ENCODE results near the gene MLLT10.

Gene MLLT10

GRCh38 chr10:21533467-21534279, at the start of gene MLLT10:
Gene MLLT10, plus strand, starts transcription at chr10:21534232. Its CDS starts 413 bp downstream, at chr10:21534645.
- Histone ChIP-seq H3K4me3 (ENCODE audit: low read length) (peak within 1 kb of the TSS; percentile 90; the same call in 1 of the 2 replicates), H3K9me3 (ENCODE audit: control insufficient read depth, insufficient read depth, low read length) (no peaks in the 10 kb centered on the region), H3K4me1 (ENCODE audit: control insufficient read depth, insufficient read depth, low read length) (0 out of 2 replicates have a peak, but pooled peaks cover 2% of the 10 kb centered on the region), H3K36me3 (ENCODE audit: control insufficient read depth, insufficient read depth, low read length) (no peaks in the 10 kb centered on the region), H3K27ac (ENCODE audit: low read length) (peak within 1 kb of the TSS; percentile 41), H3K27me3 (ENCODE audit: control insufficient read depth, insufficient read depth, low read length) (no peaks in the 10 kb centered on the region)
- WGBS (ENCODE audit: insufficient coverage, insufficient read length), result no CpG with 5 or more reads among the region's 74 CpGs
- DNase-seq (ENCODE audit: low read depth, low spot score), result peak; percentile 93

- Histone ChIP-seq H3K9me3 (ENCODE audit: control insufficient read depth, insufficient read depth, low read length) (no peaks in the 10 kb centered on the region), H3K36me3 (ENCODE audit: control insufficient read depth, insufficient read depth, low read length) (no peaks in the 10 kb centered on the region), H3K27ac (ENCODE audit: low read length) (no peak overlapping the region), H3K4me1 (ENCODE audit: control insufficient read depth, insufficient read depth, low read length) (no peaks in the 10 kb centered on the region), H3K4me3 (ENCODE audit: low read length) (no peak overlapping the region), H3K27me3 (ENCODE audit: control insufficient read depth, insufficient read depth, low read length) (no peaks in the 10 kb centered on the region)
- WGBS (ENCODE audit: insufficient coverage, insufficient read length), result no CpG with 5 or more reads among the region's 10 CpGs
- DNase-seq (ENCODE audit: low read depth, low spot score), result no peak
These were observed 46.4 kb upstream of the MLLT10 start for GRCh38 chr10:21487416-21488180.

- no peaks in the 10 kb centered on the region for H3K27me3 ChIP-seq (ENCODE audit: control insufficient read depth, insufficient read depth, low read length)
- WGBS (ENCODE audit: insufficient coverage, insufficient read length), result 100% methylated on average over 2 of the region's 6 CpGs
- DNase-seq (ENCODE audit: low read depth, low spot score), result no peak
- no peak overlapping the region for H3K4me3 ChIP-seq (ENCODE audit: low read length)
- H3K4me1 ChIP-seq (ENCODE audit: control insufficient read depth, insufficient read depth, low read length), result no peaks in the 10 kb centered on the region
- no peak overlapping the region for H3K27ac ChIP-seq (ENCODE audit: low read length)
- H3K36me3 ChIP-seq (ENCODE audit: control insufficient read depth, insufficient read depth, low read length), result no peaks in the 10 kb centered on the region
- no peaks in the 10 kb centered on the region for H3K9me3 ChIP-seq (ENCODE audit: control insufficient read depth, insufficient read depth, low read length)
These were observed 45.6 kb upstream of the MLLT10 start for GRCh38 chr10:21488246-21488956.

GRCh38 chr10:21488957-21489446, 45.0 kb upstream of the MLLT10 start:
- Histone ChIP-seq H3K27ac (ENCODE audit: low read length) (no peak overlapping the region), H3K27me3 (ENCODE audit: control insufficient read depth, insufficient read depth, low read length) (no peaks in the 10 kb centered on the region), H3K4me1 (ENCODE audit: control insufficient read depth, insufficient read depth, low read length) (no peaks in the 10 kb centered on the region), H3K36me3 (ENCODE audit: control insufficient read depth, insufficient read depth, low read length) (no peaks in the 10 kb centered on the region), H3K4me3 (ENCODE audit: low read length) (no peak overlapping the region), H3K9me3 (ENCODE audit: control insufficient read depth, insufficient read depth, low read length) (no peaks in the 10 kb centered on the region)
- WGBS (ENCODE audit: insufficient coverage, insufficient read length), result no CpG with 5 or more reads among the region's 5 CpGs
- no peak for DNase-seq (ENCODE audit: low read depth, low spot score)

- DNase-seq (ENCODE audit: low read depth, low spot score), result no peak
- no peak overlapping the region for H3K4me3 ChIP-seq (ENCODE audit: low read length)
- H3K27me3 ChIP-seq (ENCODE audit: control insufficient read depth, insufficient read depth, low read length), result no peaks in the 10 kb centered on the region
- no peaks in the 10 kb centered on the region for H3K9me3 ChIP-seq (ENCODE audit: control insufficient read depth, insufficient read depth, low read length)
- no CpG with 5 or more reads among the region's 4 CpGs for WGBS (ENCODE audit: insufficient coverage, insufficient read length)
- H3K4me1 ChIP-seq (ENCODE audit: control insufficient read depth, insufficient read depth, low read length), result 0 out of 2 replicates have a peak, but pooled peaks cover 2% of the 10 kb centered on the region
- H3K27ac ChIP-seq (ENCODE audit: low read length), result no peak overlapping the region
- H3K36me3 ChIP-seq (ENCODE audit: control insufficient read depth, insufficient read depth, low read length), result no peaks in the 10 kb centered on the region
These were observed 43.9 kb upstream of the MLLT10 start for GRCh38 chr10:21490028-21490710.

GRCh38 chr10:21490711-21491105, 43.3 kb upstream of the MLLT10 start:
- no peaks in the 10 kb centered on the region for H3K9me3 ChIP-seq (ENCODE audit: control insufficient read depth, insufficient read depth, low read length)
- 0 out of 2 replicates have a peak, but pooled peaks cover 2% of the 10 kb centered on the region for H3K4me1 ChIP-seq (ENCODE audit: control insufficient read depth, insufficient read depth, low read length)
- H3K36me3 ChIP-seq (ENCODE audit: control insufficient read depth, insufficient read depth, low read length), result no peaks in the 10 kb centered on the region
- no CpG with 5 or more reads among the region's 2 CpGs for WGBS (ENCODE audit: insufficient coverage, insufficient read length)
- no peaks in the 10 kb centered on the region for H3K27me3 ChIP-seq (ENCODE audit: control insufficient read depth, insufficient read depth, low read length)
- H3K27ac ChIP-seq (ENCODE audit: low read length), result no peak overlapping the region
- H3K4me3 ChIP-seq (ENCODE audit: low read length), result no peak overlapping the region
- no peak for DNase-seq (ENCODE audit: low read depth, low spot score)

GRCh38 chr10:21492421-21492820, 41.6 kb upstream of the MLLT10 start:
- H3K4me3 ChIP-seq (ENCODE audit: low read length), result no peak overlapping the region
- no CpG with 5 or more reads among the region's 3 CpGs for WGBS (ENCODE audit: insufficient coverage, insufficient read length)

GRCh38 chr10:21493784-21494183, 40.2 kb upstream of the MLLT10 start:
- Histone ChIP-seq H3K9me3 (ENCODE audit: control insufficient read depth, insufficient read depth, low read length) (no peaks in the 10 kb centered on the region), H3K36me3 (ENCODE audit: control insufficient read depth, insufficient read depth, low read length) (no peaks in the 10 kb centered on the region), H3K27me3 (ENCODE audit: control insufficient read depth, insufficient read depth, low read length) (no peaks in the 10 kb centered on the region), H3K27ac (ENCODE audit: low read length) (no peak overlapping the region), H3K4me1 (ENCODE audit: control insufficient read depth, insufficient read depth, low read length) (0 out of 2 replicates have a peak, but pooled peaks cover 2% of the 10 kb centered on the region), H3K4me3 (ENCODE audit: low read length) (no peak overlapping the region; the same call in 1 of the 2 replicates)
- no peak for DNase-seq (ENCODE audit: low read depth, low spot score)
- no CpG with 5 or more reads among the region's 9 CpGs for WGBS (ENCODE audit: insufficient coverage, insufficient read length)

More at GRCh38 chr10:21492421-21492820, 41.6 kb upstream of the MLLT10 start:
- DNase-seq (ENCODE audit: low read depth, low spot score), result no peak
- Histone ChIP-seq H3K27me3 (ENCODE audit: control insufficient read depth, insufficient read depth, low read length) (no peaks in the 10 kb centered on the region), H3K27ac (ENCODE audit: low read length) (no peak overlapping the region), H3K9me3 (ENCODE audit: control insufficient read depth, insufficient read depth, low read length) (no peaks in the 10 kb centered on the region), H3K4me1 (ENCODE audit: control insufficient read depth, insufficient read depth, low read length) (0 out of 2 replicates have a peak, but pooled peaks cover 2% of the 10 kb centered on the region), H3K36me3 (ENCODE audit: control insufficient read depth, insufficient read depth, low read length) (no peaks in the 10 kb centered on the region)

GRCh38 chr10:21494191-21495001, 39.6 kb upstream of the MLLT10 start:
- no peak for DNase-seq (ENCODE audit: low read depth, low spot score)
- H3K4me1 ChIP-seq (ENCODE audit: control insufficient read depth, insufficient read depth, low read length), result 0 out of 2 replicates have a peak, but pooled peaks cover 2% of the 10 kb centered on the region
- peaks cover 5% of the 10 kb centered on the region; the same call in 1 of the 2 replicates for H3K27me3 ChIP-seq (ENCODE audit: control insufficient read depth, insufficient read depth, low read length)
- H3K27ac ChIP-seq (ENCODE audit: low read length), result no peak overlapping the region
- WGBS (ENCODE audit: insufficient coverage, insufficient read length), result no CpG with 5 or more reads among the region's 66 CpGs
- H3K9me3 ChIP-seq (ENCODE audit: control insufficient read depth, insufficient read depth, low read length), result no peaks in the 10 kb centered on the region
- H3K36me3 ChIP-seq (ENCODE audit: control insufficient read depth, insufficient read depth, low read length), result no peaks in the 10 kb centered on the region
- peak overlapping the region; percentile 27; the same call in 1 of the 2 replicates for H3K4me3 ChIP-seq (ENCODE audit: low read length)

Measured in iPS DF 6.9 (cell line).